Activated B cell treated with CpG ODN at 0.5 μM for 24 hours (primary cell): Measurements from ENCODE around the gene PLEKHJ1. TPM values are rescaled to one million over a fixed set of nuclear protein-coding genes. Genes with fewer than 3 reads are reported as not detected.

Experiments
- ATAC-seq: fragments of 200-7000 bp; cut with Tn5 transposase; one replicate; pipeline ENCODE4 v1.10.0; 2021; ENCODE audit warnings: low read depth, mild to moderate bottlenecking, moderate library complexity
- CTCF ChIA-PET: fragments of 350-600 bp; sonication (Branson Sonifier 250); formaldehyde crosslinking; loops from one replicate; lab custom pipeline; 2021; ENCODE audit warnings: antibody characterized with exemption; lab: Charles Lee
- POLR2A ChIA-PET: fragments of 350-600 bp; sonication (Branson Sonifier 250); formaldehyde crosslinking; loops from one replicate; lab custom pipeline; 2021; ENCODE audit warnings: antibody characterized with exemption; lab: Charles Lee
- DNase-seq: peaks from one replicate; pipeline ENCODE4 v3.0.0; 2022
- H3K27ac Mint-ChIP-seq: one replicate; pipeline ENCODE4 v1.8.0; 2020; ENCODE audit warnings: mixed read lengths
- H3K27me3 Mint-ChIP-seq: one replicate; pipeline ENCODE4 v1.8.0; 2021; ENCODE audit warnings: mixed read lengths
- H3K36me3 Mint-ChIP-seq: one replicate; pipeline ENCODE4 v1.8.0; 2021; ENCODE audit warnings: low read depth, mixed read lengths
- H3K4me1 Mint-ChIP-seq: one replicate; pipeline ENCODE4 v1.8.0; 2021; ENCODE audit warnings: mixed read lengths
- H3K4me3 Mint-ChIP-seq: one replicate; pipeline ENCODE4 v1.8.0; 2020; ENCODE audit warnings: mild to moderate bottlenecking, mixed read lengths
- H3K9me3 Mint-ChIP-seq: one replicate; pipeline ENCODE4 v1.8.0; 2020; ENCODE audit warnings: mixed read lengths
- CTCF ChIP-seq: fragments of 200-600 bp; IDR thresholded peaks from one replicate; pipeline ENCODE4 v1.8.0; 2022; ENCODE audit warnings: antibody characterized with exemption, mild to moderate bottlenecking
- intact Hi-C: fragments of 100-400 bp; cut with micrococcal nuclease; formaldehyde crosslinking; loops from one replicate; pipeline ENCODE4 v1.15.1; 2024
- total RNA-seq: library from RNA; stranded (reverse); gene quantifications from 2 replicates; pipeline ENCODE4 v1.2.3, GENCODE V29; 2022

Gene PLEKHJ1
- total RNA-seq, 1 donor from 2014 or later = 74.9 TPM

DNA sequence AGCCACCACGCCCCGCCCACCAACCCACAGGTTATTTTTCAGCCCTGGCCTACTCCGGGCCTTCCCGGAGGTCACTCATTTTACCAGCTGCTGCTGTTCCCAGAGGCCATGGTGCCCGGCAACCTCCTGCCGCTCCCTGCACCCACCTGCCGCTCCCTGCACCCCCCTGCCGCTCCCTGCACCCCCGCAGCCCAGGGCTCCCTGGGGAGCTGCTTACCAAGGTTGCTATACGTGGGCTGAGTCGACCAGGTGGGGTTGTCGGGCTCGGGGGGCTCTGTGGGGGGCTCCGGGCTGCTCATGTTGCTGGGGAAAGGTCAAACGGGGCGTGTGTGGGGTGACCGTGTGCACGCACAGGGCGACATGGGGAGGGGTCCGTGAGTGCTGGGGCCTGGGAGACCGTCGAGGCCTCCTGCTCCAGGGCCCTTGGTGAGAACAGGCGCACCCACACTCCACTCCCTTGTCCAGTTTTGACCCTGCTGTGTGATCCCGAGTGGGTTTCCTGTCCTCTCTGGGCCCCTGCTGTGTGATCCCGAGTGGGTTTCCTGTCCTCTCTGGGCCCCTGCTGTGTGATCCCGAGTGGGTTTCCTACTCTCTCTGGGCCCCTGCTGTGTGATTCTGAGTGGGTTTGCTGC is 44.6 kb upstream of the PLEKHJ1 start:
- Mint-ChIP-seq H3K9me3 (no peaks in the 10 kb centered on the region), H3K4me1 (peaks cover 41% of the 10 kb centered on the region), H3K4me3 (no peak overlapping the region), H3K27me3 (no peaks in the 10 kb centered on the region), H3K36me3 (peaks cover 9% of the 10 kb centered on the region), H3K27ac (no peak overlapping the region)
- DNase-seq (no peak), ATAC-seq (no peak)
- CTCF ChIA-PET = no interaction called here
- intact Hi-C loops = no loop called here
- POLR2A ChIA-PET = interaction anchor here (1.0 to 4.1 kb wide), 4 partner anchors 8 to 290 kb away, joined by 3 to 23 read pairs (median 10); no protein-coding TSS in a partner anchor
- no peak for TF ChIP-seq CTCF

DNA sequence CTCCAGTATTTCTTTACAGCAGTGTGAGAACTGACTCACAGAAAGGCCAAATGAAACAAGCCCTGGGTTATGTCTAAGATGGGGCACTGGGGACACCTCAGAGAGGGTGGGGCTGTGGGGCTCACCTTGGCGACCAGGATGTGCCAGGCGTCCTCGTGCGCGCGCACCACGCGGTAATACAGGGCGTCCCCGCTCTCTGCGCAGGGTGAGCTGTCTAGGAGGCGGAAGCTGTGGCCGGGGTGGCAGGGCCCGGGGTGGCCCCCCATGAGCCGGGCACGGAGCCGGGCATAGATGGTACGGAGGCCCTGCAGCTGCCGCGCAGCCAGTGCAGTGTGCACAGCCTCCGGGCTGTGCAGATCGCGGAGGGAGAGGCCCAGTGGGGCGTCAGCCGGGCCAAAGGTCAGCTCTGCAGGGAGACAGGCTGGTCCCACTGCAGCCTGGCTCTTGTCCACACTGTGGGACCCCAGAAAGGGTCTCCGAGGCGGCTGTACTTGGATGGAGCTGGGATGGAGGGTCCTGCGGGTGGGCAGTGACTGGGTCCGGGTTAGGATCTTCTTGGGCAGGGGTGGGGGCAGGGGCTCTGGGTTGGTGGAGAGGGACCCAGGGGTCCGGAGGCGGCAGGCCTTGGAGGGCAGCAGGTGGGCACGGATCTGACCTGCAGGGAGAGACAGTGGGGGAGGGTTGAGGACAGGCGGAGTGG is 42.5 kb upstream of the PLEKHJ1 start:
- no peak for ATAC-seq
- ChIA-PET POLR2A (interaction anchor here (0.7 to 4.1 kb wide), 5 partner anchors 10 to 458 kb away, joined by 3 to 23 read pairs (median 7); no protein-coding TSS in a partner anchor), CTCF (interaction anchor here (0.9 to 3.1 kb wide), 2 partner anchors 10 to 333 kb away, joined by 3 to 12 read pairs; no protein-coding TSS in a partner anchor)
- Mint-ChIP-seq H3K27ac (no peak overlapping the region), H3K36me3 (peaks cover 23% of the 10 kb centered on the region), H3K4me3 (no peak overlapping the region), H3K9me3 (no peaks in the 10 kb centered on the region), H3K27me3 (no peaks in the 10 kb centered on the region), H3K4me1 (peaks cover 55% of the 10 kb centered on the region)
- no peak for TF ChIP-seq CTCF
- intact Hi-C loops = no loop called here
- no peak for DNase-seq

- peaks cover 58% of the 10 kb centered on the region for H3K4me1 Mint-ChIP-seq
- no peak for TF ChIP-seq CTCF
- ATAC-seq = no peak
- intact Hi-C loops = no loop called here
- no peak for DNase-seq
- POLR2A ChIA-PET = interaction anchor here (0.7 to 4.1 kb wide), 6 partner anchors 12 to 350 kb away, joined by 3 to 23 read pairs (median 4); partner anchors contain the start of gene LSM7
- CTCF ChIA-PET = interaction anchor here (1.7 to 3.1 kb wide), 2 partner anchors 12 to 116 kb away, joined by 6 to 12 read pairs; no protein-coding TSS in a partner anchor
- no peaks in the 10 kb centered on the region for H3K27me3 Mint-ChIP-seq
- no peaks in the 10 kb centered on the region for H3K9me3 Mint-ChIP-seq
- peaks cover 34% of the 10 kb centered on the region for H3K36me3 Mint-ChIP-seq
- no peak overlapping the region for H3K4me3 Mint-ChIP-seq
- H3K27ac Mint-ChIP-seq = no peak overlapping the region
Observed at GRCh38 chr19:2277138-2277537, 41.0 kb upstream of the PLEKHJ1 start.

DNA sequence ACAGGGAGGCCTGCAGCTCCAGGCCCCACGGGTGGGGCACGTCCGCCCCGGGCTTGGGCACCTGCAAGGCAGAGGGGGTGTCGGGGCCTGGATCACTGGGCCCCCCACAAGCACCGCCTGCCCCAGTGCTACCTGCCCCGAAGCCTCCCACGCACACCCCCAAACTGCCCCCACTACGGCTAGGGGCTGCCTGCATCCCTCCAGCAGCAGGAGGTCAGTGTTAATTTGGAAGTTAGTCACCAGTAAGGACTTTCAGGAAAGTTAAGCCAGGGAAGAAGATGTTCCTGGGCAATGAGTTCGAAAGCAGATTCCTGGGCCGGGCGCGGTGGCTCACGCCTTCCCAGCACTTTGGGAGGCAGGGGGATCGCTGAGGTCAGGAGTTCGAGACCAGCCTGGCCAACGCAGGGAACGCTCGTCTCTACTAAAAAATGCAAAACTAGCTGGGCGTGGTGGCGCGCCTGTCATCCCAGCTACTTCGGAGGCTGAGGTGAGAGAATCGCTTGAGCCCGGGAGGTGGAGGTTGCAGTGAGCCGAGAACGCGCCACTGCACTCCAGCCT is 40.4 kb upstream of the PLEKHJ1 start:
- no peak overlapping the region for H3K27ac Mint-ChIP-seq
- DNase-seq = no peak
- CTCF ChIA-PET = interaction anchor here (1.2 to 3.2 kb wide), 5 partner anchors 12 to 360 kb away, joined by 3 to 16 read pairs (median 6); partner anchors contain the start of gene GADD45B
- H3K4me1 Mint-ChIP-seq = peaks cover 56% of the 10 kb centered on the region
- H3K36me3 Mint-ChIP-seq = peaks cover 39% of the 10 kb centered on the region
- no peaks in the 10 kb centered on the region for H3K27me3 Mint-ChIP-seq
- no peak for ATAC-seq
- H3K4me3 Mint-ChIP-seq = no peak overlapping the region
- POLR2A ChIA-PET = interaction anchor here (0.7 to 7.6 kb wide), 5 partner anchors 12 to 51 kb away, joined by 3 to 73 read pairs (median 5); partner anchors contain the start of gene LSM7
- H3K9me3 Mint-ChIP-seq = no peaks in the 10 kb centered on the region
- TF ChIP-seq CTCF = no peak
- intact Hi-C loops = no loop called here
